OCI-LY3 (cell line): Measurements from ENCODE around the gene OSBPL9.

Source experiments
- H2AFZ ChIP-seq: fragments of 200-600, 300-600 bp; shearing (Covaris generic); 2 replicates; pipeline ENCODE4 v1.6.0; 2014; ENCODE audit warnings: antibody characterized with exemption, low read depth, low read length
- H3K27ac ChIP-seq: fragments of 200-600, 300-600 bp; sonication (generic); 2 replicates; pipeline ENCODE4 v1.5.1; 2014; ENCODE audit warnings: mild to moderate bottlenecking, low read length, moderate library complexity, mixed read lengths
- H3K27me3 ChIP-seq: fragments of 200-600, 300-600 bp; sonication (generic); 2 replicates; pipeline ENCODE4 v1.6.1; 2014; ENCODE audit warnings: low read depth, low read length, mixed read lengths
- H3K36me3 ChIP-seq: fragments of 200-600, 300-600 bp; sonication (generic); replicated peaks from 2 replicates; pipeline ENCODE3; 2014; ENCODE audit warnings: low read depth, low read length, mixed read lengths
- H3K4me1 ChIP-seq: fragments of 300-600, 200-600 bp; sonication (generic); 2 replicates; pipeline ENCODE4 v1.6.1; 2014; ENCODE audit warnings: low read length, mixed read lengths
- H3K4me2 ChIP-seq: fragments of 200-600, 300-600 bp; sonication (generic); 2 replicates; pipeline ENCODE4 v1.6.1; 2014; ENCODE audit warnings: low read length, mixed read lengths
- H3K4me3 ChIP-seq: fragments of 300-600, 200-600 bp; sonication (generic); 2 replicates; pipeline ENCODE4 v1.5.1; 2014; ENCODE audit warnings: antibody characterized with exemption, mild to moderate bottlenecking, low read length, moderate library complexity
- H3K79me2 ChIP-seq: fragments of 300-600, 200-600 bp; shearing (Covaris generic); 2 replicates; pipeline ENCODE4 v1.6.1; 2014; ENCODE audit warnings: mild to moderate bottlenecking, low read length, mixed read lengths
- H3K9ac ChIP-seq: fragments of 300-600, 200-600 bp; shearing (Covaris generic); 2 replicates; pipeline ENCODE4 v1.6.0; 2014; ENCODE audit warnings: mild to moderate bottlenecking, low read length, moderate library complexity
- H3K9me3 ChIP-seq: fragments of 200-600, 300-600 bp; shearing (Covaris generic); 2 replicates; pipeline ENCODE4 v1.6.1; 2014; ENCODE audit warnings: low read length, mixed read lengths; ENCODE audit not compliant: insufficient read depth
- H4K20me1 ChIP-seq: fragments of 200-600, 300-600 bp; sonication (generic); 2 replicates; pipeline ENCODE4 v1.6.1; 2016; ENCODE audit warnings: low read length, mixed read lengths; ENCODE audit not compliant: insufficient read depth
- CTCF ChIP-seq: fragments of 200-600, 300-600 bp; sonication (generic); IDR thresholded peaks from 2 replicates; pipeline ENCODE4 v1.5.1; 2014; ENCODE audit warnings: antibody characterized with exemption, low read length, low read depth
- EZH2phosphoT487 ChIP-seq: fragments of 200-600 bp; shearing (Covaris generic); IDR thresholded peaks from 2 replicates; pipeline ENCODE4 v1.6.1; 2018; ENCODE audit warnings: antibody characterized with exemption, mixed run types, low read depth

The OSBPL9 gene

DNA sequence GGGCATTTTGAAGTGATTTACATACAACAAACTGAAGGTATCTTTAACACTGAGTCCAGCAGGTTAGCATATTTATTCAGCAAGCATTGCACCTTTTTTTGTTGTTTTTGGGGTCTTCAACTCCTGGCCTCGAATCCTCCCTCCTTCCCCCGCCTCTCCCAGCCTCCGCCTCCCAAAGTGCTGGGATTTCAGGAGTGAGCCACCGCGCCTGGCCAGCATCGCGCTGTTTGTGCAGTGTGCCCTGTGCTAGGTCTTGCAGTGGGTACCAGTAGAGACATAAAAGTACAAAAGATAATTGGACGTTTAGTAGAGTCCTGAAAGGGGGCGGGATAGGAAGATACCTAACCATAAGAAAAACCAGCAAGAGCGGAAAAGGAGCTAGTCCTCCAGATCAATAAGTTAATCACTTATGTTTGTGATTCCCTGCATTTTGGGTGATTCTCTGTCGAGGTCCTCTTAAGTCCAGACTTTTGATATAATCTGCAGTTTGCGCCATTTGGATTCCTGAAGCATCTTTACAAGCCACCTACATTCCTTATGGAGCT is 111.8 kb downstream of the OSBPL9 start:
- TF ChIP-seq CTCF (no peak), EZH2phosphoT487 (no peak)
- peaks cover 43% of the 10 kb centered on the region for H3K79me2 ChIP-seq
- peak overlapping the region; percentile 91 for H3K4me2 ChIP-seq
- H3K4me1 ChIP-seq = peaks cover 13% of the 10 kb centered on the region
- peak overlapping the region; percentile 87 for H3K4me3 ChIP-seq
- H3K27ac ChIP-seq = peak overlapping the region; percentile 70
- H2AFZ ChIP-seq = peak overlapping the region; percentile 87
- H3K27me3 ChIP-seq = no peaks in the 10 kb centered on the region
- H3K36me3 ChIP-seq = no peaks in the 10 kb centered on the region
- peaks cover 10% of the 10 kb centered on the region; the same call in 1 of the 2 replicates for H4K20me1 ChIP-seq
- H3K9me3 ChIP-seq = no peaks in the 10 kb centered on the region
- H3K9ac ChIP-seq = peak overlapping the region; percentile 93

DNA sequence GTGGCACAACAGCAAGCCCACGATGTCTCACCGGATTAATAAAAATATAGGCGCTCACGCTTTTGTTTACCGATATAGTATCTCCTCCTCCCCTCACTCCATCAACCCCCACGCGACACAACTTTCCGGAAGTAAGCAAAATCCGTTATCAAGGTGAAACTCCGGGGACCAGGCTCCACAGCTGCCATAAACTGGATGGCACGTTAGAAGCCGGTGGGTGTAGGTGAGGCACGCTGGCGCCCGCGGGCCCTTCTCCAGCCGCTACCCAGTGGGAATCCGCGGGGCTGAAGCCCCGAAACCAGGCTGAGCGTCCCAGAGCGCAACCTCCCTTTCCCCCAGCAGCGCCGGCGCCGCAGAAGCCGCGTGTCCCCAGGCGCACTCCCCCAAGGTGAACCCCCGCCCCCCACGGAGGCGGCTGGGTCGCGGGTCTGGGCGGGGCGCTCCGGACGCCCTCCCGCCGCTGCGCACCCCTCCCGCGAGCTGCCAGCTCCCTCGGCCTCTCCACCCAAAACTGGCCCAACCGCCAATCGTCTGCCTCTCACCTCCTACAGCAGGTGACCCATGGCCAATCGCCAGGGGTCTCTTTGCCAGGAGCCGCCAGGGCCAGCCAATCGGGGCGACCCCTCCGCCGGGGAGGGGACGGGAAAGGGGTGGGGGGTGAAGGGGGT is 112.4 kb downstream of the OSBPL9 start:
- Histone ChIP-seq H3K4me2 (peak overlapping the region; percentile 91), H3K27ac (peak overlapping the region; percentile 81), H2AFZ (peak overlapping the region; percentile 87)

DNA sequence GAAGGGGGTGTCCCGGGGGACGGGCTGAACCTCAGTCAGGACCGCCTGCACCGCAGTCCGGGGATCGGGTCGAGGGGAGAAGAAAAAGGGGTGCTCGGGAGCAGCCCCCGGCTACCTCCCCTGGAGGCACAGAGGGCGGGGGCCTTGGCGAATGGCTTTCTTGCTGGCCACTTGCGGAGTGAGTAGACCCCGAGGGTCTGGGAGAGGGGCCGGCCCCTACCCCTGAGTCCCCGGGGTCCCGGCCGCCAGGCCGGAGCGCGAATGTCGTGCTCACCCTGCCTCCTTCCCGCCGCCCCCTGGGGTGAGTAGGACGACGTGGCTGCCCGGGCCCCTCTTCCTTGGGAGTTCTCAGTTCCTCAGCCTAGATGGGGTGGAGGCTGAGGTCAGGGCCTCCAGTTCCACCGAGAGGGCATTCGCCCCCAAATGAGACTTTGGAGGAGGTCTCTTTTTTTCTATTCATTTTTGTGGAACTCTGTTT is 113.0 kb downstream of the OSBPL9 start:
- Histone ChIP-seq H3K9ac (peak overlapping the region; percentile 97), H3K4me3 (peak overlapping the region; percentile 87), H3K79me2 (peaks cover 53% of the 10 kb centered on the region)

More for the DNA sequence above, 112.4 kb downstream of the OSBPL9 start:
- Histone ChIP-seq H4K20me1 (peaks cover 15% of the 10 kb centered on the region), H3K27me3 (no peaks in the 10 kb centered on the region), H3K4me1 (peaks cover 13% of the 10 kb centered on the region), H3K9me3 (no peaks in the 10 kb centered on the region), H3K79me2 (peaks cover 48% of the 10 kb centered on the region), H3K36me3 (no peaks in the 10 kb centered on the region), H3K9ac (peak overlapping the region; percentile 97), H3K4me3 (peak overlapping the region; percentile 87)
- no peak for TF ChIP-seq EZH2phosphoT487
- no peak for TF ChIP-seq CTCF

More for the DNA sequence above, 113.0 kb downstream of the OSBPL9 start:
- Histone ChIP-seq H3K4me2 (peak overlapping the region; percentile 62), H4K20me1 (peaks cover 18% of the 10 kb centered on the region), H3K36me3 (no peaks in the 10 kb centered on the region), H3K9me3 (no peaks in the 10 kb centered on the region), H3K4me1 (peaks cover 13% of the 10 kb centered on the region), H2AFZ (no peak overlapping the region), H3K27ac (peak overlapping the region; percentile 81), H3K27me3 (no peaks in the 10 kb centered on the region)
- TF ChIP-seq EZH2phosphoT487 (no peak), CTCF (no peak)
